Measurements from ENCODE around the gene TFPI.

The TFPI gene

DNA sequence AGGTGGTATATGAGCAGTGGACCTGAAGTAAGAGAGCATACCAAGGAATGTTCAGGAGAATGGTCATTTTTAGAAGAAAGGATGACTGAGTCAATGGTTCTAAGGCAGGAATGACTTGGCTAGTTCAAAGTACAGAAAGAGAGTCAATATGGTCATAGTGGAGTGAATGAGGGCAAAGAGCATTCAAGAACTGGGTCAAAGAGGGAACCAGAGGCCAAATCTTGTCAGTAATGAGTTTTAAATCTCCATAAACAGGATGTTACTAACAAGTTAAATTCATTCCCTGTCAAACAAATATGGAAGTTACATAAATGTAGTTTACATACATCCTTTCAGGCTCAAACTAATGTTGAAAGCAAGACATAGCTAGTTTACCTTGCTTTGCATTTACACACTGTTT, 122.3 kb downstream of the TFPI start:
- Histone ChIP-seq H3K27me3 (ENCODE audit: control insufficient read depth, low read length) (no peaks in the 10 kb centered on the region), H3F3A (ENCODE audit: control insufficient read depth, insufficient read depth) (no peaks in the 10 kb centered on the region), H3K36me3 (ENCODE audit: control insufficient read depth, low read length) (no peaks in the 10 kb centered on the region), H3K79me2 (ENCODE audit: control insufficient read depth, low read length) (no peaks in the 10 kb centered on the region), H3K27ac (ENCODE audit: low read depth, low read length) (no peak overlapping the region), H3K4me1 (ENCODE audit: control insufficient read depth, low read length) (no peaks in the 10 kb centered on the region), H3K4me3 (ENCODE audit: low read length) (no peak overlapping the region), H3K9me2 (replicated peaks; ENCODE audit: control insufficient read depth, low read length) (no peaks in the 10 kb centered on the region), H3K4me2 (ENCODE audit: low read length) (no peak overlapping the region), H4K20me1 (ENCODE audit: control insufficient read depth, insufficient read depth, low read depth, low read length) (no peaks in the 10 kb centered on the region), H3K9me3 (ENCODE audit: control insufficient read depth, insufficient read depth, low read length) (no peaks in the 10 kb centered on the region)
- TF ChIP-seq, protein P1, sequence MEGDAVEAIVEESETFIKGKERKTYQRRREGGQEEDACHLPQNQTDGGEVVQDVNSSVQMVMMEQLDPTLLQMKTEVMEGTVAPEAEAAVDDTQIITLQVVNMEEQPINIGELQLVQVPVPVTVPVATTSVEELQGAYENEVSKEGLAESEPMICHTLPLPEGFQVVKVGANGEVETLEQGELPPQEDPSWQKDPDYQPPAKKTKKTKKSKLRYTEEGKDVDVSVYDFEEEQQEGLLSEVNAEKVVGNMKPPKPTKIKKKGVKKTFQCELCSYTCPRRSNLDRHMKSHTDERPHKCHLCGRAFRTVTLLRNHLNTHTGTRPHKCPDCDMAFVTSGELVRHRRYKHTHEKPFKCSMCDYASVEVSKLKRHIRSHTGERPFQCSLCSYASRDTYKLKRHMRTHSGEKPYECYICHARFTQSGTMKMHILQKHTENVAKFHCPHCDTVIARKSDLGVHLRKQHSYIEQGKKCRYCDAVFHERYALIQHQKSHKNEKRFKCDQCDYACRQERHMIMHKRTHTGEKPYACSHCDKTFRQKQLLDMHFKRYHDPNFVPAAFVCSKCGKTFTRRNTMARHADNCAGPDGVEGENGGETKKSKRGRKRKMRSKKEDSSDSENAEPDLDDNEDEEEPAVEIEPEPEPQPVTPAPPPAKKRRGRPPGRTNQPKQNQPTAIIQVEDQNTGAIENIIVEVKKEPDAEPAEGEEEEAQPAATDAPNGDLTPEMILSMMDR (IDR thresholded peaks at IDR 0.05; ENCODE audit: low read depth, low read length, poor library complexity, severe bottlenecking) = no peak
- TF ChIP-seq EZH2phosphoT487 (IDR thresholded peaks at IDR 0.05; ENCODE audit: borderline replicate concordance, low read length) = no peak

- H3K4me1 ChIP-seq (ENCODE audit: control insufficient read depth, low read length) = no peaks in the 10 kb centered on the region
- TF ChIP-seq, protein P1 (IDR thresholded peaks at IDR 0.05; ENCODE audit: low read depth, low read length, poor library complexity, severe bottlenecking) = no peak
- TF ChIP-seq EZH2phosphoT487 (IDR thresholded peaks at IDR 0.05; ENCODE audit: borderline replicate concordance, low read length) = no peak
- H3K36me3 ChIP-seq (ENCODE audit: control insufficient read depth, low read length) = no peaks in the 10 kb centered on the region
- H3K9me2 ChIP-seq (replicated peaks; ENCODE audit: control insufficient read depth, low read length) = no peaks in the 10 kb centered on the region
- no peak overlapping the region for H3K4me2 ChIP-seq (ENCODE audit: low read length)
- no peak overlapping the region for H3K4me3 ChIP-seq (ENCODE audit: low read length)
- no peaks in the 10 kb centered on the region for H4K20me1 ChIP-seq (ENCODE audit: control insufficient read depth, insufficient read depth, low read depth, low read length)
- H3K27ac ChIP-seq (ENCODE audit: low read depth, low read length) = no peak overlapping the region
- no peaks in the 10 kb centered on the region for H3K79me2 ChIP-seq (ENCODE audit: control insufficient read depth, low read length)
- H3F3A ChIP-seq (ENCODE audit: control insufficient read depth, insufficient read depth) = no peaks in the 10 kb centered on the region
- no peaks in the 10 kb centered on the region for H3K27me3 ChIP-seq (ENCODE audit: control insufficient read depth, low read length)
- no peaks in the 10 kb centered on the region for H3K9me3 ChIP-seq (ENCODE audit: control insufficient read depth, insufficient read depth, low read length)
Observed at GRCh38 chr2:187429989-187430388, 124.2 kb downstream of the TFPI start.

DNA sequence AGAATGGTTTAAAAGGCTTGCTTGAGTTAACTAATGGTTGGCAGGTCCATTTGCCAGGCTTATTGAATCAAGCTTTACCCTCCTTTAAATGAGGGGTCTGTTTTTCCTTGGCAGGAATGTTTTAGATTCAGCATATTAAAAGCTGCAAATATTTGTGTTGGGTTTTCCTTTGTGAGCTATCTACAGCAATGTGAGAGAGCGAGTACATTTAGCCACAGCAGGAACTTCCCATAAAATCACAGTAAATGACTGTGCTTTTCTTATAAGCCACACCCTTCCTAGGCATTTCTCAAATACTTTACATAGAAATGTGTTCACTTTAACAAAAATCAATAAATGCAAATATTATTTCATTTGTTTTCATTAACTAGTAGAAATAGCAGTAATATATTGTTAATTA, 130.1 kb downstream of the TFPI start:
- H3K9me2 ChIP-seq (replicated peaks; ENCODE audit: control insufficient read depth, low read length) = no peaks in the 10 kb centered on the region
- no peak overlapping the region for H3K4me2 ChIP-seq (ENCODE audit: low read length)
- no peaks in the 10 kb centered on the region for H3K36me3 ChIP-seq (ENCODE audit: control insufficient read depth, low read length)
- no peaks in the 10 kb centered on the region for H3K9me3 ChIP-seq (ENCODE audit: control insufficient read depth, insufficient read depth, low read length)
- no peak overlapping the region for H3K27ac ChIP-seq (ENCODE audit: low read depth, low read length)
- no peaks in the 10 kb centered on the region for H3K4me1 ChIP-seq (ENCODE audit: control insufficient read depth, low read length)
- H4K20me1 ChIP-seq (ENCODE audit: control insufficient read depth, insufficient read depth, low read depth, low read length) = no peaks in the 10 kb centered on the region
- no peak overlapping the region for H3K4me3 ChIP-seq (ENCODE audit: low read length)
- H3K27me3 ChIP-seq (ENCODE audit: control insufficient read depth, low read length) = no peaks in the 10 kb centered on the region
- H3F3A ChIP-seq (ENCODE audit: control insufficient read depth, insufficient read depth) = no peaks in the 10 kb centered on the region
- TF ChIP-seq, protein P1 (IDR thresholded peaks at IDR 0.05; ENCODE audit: low read depth, low read length, poor library complexity, severe bottlenecking) = no peak
- no peak for TF ChIP-seq EZH2phosphoT487 (IDR thresholded peaks at IDR 0.05; ENCODE audit: borderline replicate concordance, low read length)
- no peaks in the 10 kb centered on the region for H3K79me2 ChIP-seq (ENCODE audit: control insufficient read depth, low read length)

DNA sequence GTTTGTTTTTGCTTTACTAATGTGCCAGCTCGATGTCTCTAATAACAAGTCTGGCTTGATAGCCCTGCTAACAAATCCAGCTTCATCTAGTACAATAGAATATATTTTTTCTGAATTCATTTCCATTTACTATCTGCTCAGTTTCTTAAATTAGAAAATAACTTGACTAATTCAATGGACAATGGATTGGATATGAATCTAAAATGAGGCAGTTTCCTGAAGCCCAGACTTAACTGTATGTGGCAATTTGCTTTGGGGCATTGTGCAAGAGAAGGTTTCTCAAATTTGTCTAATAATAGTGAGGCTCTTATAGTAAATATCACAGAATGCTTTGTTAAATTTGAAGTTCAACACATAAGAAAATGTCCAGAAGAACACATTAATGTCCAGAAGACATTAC, 132.0 kb downstream of the TFPI start:
- Histone ChIP-seq H3F3A (ENCODE audit: control insufficient read depth, insufficient read depth) (no peaks in the 10 kb centered on the region), H3K4me3 (ENCODE audit: low read length) (no peak overlapping the region), H3K9me2 (replicated peaks; ENCODE audit: control insufficient read depth, low read length) (no peaks in the 10 kb centered on the region), H3K27me3 (ENCODE audit: control insufficient read depth, low read length) (no peaks in the 10 kb centered on the region), H4K20me1 (ENCODE audit: control insufficient read depth, insufficient read depth, low read depth, low read length) (no peaks in the 10 kb centered on the region), H3K4me1 (ENCODE audit: control insufficient read depth, low read length) (no peaks in the 10 kb centered on the region), H3K36me3 (ENCODE audit: control insufficient read depth, low read length) (no peaks in the 10 kb centered on the region), H3K9me3 (ENCODE audit: control insufficient read depth, insufficient read depth, low read length) (no peaks in the 10 kb centered on the region), H3K27ac (ENCODE audit: low read depth, low read length) (no peak overlapping the region), H3K79me2 (ENCODE audit: control insufficient read depth, low read length) (no peaks in the 10 kb centered on the region), H3K4me2 (ENCODE audit: low read length) (no peak overlapping the region)
- TF ChIP-seq, protein P1 (IDR thresholded peaks at IDR 0.05; ENCODE audit: low read depth, low read length, poor library complexity, severe bottlenecking) = no peak
- no peak for TF ChIP-seq EZH2phosphoT487 (IDR thresholded peaks at IDR 0.05; ENCODE audit: borderline replicate concordance, low read length)
